CD1c-positive myeloid dendritic cell (primary cell): ENCODE measurements around the gene CCDC112.
A peak's percentile ranks its signal among the peaks of the same experiment; 100 is the strongest.
"Not testable (repeated sequence)": the region's sequence is repeated elsewhere in the genome, so short reads cannot be mapped to it uniquely, and the experiment has no call there.

Experiments
- DNase-seq: peaks from one replicate; pipeline ENCODE4 v3.0.0-alpha.2; 2016; ENCODE audit errors: extremely low spot score

The CCDC112 gene

DNA sequence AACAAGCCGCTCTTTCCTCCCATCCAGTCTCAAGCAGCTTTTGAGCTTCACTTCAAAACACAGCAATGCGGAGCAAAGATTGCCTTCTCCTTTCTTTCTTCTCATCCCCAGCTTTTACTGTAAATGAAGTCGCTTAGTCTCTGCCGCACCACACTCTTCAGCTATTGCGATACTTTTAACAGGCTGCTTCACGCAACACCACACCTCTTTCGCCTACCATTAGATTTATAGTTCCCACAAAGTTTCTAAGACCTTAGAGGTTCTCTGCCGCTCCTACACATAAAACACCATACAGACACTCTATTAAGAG lies 34.5 kb downstream of the CCDC112 start:
- no peak for DNase-seq

DNA sequence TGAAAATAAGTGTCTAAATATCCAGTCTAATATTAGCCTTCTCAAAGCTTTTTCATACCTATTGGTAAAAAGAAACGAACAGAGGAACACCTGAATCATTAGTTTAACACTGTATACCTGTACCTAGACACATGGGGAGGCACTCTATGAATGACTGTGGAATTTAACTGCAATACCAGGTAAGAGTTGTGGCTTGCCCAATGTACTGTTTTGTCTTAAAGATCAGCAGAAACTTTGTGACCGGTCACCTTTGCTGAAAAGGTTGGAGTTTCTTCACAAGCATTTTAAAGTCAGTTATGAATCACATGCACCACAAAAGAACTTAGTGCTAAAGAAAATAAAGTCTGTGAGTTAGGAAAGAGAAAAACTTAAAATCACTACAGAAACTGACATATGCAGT lies 36.2 kb downstream of the CCDC112 start:
- DNase-seq, result no peak

DNA sequence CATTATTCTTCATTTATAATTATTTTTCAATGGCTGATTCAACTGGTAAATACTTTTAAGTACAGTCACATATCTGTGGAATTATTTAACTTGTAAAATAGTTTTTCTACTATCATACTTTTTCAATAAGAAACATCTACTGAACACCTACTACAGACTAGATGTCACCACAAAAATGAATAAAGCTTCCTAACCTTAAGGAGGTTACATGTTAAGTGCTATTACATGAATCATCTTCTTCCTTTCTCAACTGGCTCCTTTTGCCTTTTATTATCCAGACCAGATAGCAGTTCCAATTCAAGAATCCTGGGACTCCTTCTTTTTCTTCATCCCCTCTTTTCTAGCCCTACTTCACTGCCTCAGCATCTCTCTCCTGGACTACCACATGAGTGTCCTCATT lies 38.5 kb downstream of the CCDC112 start:
- no peak for DNase-seq

DNA sequence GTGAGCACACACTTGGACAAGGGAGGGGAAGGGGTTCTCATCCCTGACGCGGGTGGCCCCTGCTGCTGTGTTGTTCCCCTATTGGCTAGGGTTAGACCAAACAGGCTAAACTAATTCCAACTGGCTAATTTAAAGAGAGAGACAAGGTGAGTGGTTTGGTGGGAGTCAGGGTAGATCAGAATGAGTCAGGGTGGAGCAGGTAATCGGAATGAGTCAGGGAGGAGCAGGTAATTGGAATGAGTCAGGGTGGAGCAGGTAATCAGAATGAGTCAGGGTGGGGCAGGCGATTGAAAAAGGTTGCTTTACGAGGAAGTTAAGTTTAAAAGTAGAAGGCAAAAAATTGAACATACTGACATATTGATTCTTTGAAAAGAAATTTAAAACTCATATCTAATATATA lies 47.1 kb downstream of the CCDC112 start:
- DNase-seq, result not testable (repeated sequence)

DNA sequence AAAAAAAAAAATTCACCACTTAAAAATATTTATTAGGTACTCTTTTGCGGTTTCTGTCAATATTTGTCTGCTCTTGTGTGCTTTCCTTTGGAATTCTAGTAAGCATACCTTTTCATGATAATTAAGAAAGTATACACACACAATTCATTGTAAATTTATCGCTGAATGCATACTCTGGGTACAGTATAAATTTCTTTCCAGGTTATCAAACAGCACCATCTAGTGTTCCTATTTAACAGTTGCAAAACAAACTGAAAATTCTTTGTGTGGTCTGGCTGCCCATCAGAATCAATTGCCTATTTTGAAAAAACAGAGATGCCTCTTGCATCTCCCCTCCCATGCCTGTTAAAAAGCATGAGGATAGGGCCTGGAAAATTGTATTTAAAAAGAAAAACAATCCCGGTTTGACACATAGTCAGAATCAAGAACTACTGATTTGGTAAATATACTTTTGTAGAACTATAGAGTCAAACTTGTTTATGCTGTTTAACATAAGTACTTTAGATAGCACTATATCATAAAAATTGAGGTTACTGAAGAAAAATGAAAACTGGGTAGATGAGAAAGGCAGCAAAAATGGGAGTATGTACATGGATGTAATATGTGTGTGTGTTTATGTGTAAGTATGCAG lies 50.0 kb downstream of the CCDC112 start:
- peak; percentile 68 for DNase-seq

DNA sequence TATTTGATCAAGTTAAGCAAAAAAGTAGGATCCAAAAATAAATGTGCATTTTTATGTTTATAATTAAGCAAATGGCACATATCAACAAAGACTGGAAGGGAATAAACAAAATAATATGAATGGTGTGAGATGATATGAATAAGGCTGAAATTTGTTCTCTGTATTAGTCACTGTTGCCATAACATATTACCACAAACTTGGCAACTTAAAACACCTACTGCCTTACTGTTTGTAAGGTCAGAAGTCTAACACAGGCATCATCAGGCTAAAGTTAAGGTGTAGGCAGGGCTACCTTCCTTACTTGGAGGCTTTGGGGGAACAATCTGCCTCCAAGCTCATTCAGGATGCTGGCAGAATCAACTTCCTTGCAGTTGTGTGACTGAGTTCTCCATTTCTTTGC lies 53.0 kb downstream of the CCDC112 start:
- DNase-seq, result no peak

DNA sequence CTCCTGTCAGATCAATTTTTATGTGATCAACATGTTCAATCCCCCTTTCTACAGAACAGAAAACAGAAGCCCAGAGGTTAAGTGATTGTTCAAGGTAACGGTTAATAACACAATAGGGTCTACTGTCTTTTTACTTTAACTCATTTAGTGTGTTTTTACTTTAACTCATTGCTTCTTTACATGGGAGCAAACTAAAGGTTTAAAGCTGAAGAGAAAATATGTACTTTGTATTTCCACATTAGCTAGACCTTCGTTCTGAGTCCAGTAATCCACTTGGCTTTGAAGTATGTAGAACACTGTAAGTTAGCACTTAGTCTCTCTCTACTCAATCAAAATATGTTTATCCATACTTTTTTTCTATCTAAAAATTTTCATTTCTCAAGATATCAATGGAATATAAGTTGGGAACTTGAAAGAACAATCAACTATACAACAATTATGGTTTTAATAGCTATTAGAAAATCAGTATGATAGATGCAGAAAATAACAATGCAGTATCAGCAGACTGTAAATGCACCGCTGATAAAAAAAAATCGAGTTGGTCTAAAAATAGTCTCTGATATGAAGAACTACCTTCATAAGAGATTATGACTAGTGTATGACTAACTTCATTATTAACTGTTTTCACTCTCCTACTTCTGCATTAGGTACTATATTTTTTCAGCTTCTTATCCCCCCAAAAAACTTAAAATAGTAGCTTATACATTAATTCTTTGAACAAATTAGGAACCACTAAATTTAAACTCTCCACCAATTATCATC lies 54.4 kb downstream of the CCDC112 start:
- DNase-seq, result no peak

DNA sequence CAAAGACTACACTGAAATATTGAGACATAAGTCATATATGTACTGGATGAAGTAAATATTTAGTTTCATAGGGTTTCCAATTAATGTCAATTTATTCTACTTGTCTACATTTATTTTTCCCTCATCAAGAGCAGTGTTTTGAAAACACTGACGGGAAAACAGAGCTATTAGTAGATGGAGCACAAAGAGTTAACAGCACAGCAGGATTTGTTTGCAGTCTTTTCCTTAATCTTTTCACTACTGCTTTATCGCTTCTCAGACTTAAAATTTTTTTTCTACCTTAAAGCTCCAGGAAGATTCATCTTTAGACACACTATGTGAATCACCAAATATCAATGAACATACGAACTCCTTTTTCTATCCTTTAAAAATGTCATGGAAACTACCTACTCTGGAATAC lies 59.4 kb downstream of the CCDC112 start:
- DNase-seq, result no peak

DNA sequence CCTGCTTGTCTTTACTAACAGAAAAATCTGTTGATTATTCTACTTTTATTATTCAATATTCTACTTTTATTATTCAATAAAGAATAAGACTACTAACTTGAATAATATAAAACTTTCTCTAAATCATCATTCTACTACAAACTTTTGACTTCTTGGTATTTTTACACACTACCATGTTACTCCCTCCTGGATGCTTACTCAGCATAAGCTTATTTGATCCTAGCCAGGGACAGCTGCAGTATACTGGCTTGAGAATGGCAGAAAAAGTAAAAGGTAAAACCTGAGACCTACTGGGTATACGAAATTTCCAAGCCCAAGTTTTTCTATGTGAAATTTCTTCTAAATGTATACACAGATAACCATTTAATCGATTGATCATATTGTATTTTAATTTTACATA lies 59.9 kb downstream of the CCDC112 start:
- no peak for DNase-seq

DNA sequence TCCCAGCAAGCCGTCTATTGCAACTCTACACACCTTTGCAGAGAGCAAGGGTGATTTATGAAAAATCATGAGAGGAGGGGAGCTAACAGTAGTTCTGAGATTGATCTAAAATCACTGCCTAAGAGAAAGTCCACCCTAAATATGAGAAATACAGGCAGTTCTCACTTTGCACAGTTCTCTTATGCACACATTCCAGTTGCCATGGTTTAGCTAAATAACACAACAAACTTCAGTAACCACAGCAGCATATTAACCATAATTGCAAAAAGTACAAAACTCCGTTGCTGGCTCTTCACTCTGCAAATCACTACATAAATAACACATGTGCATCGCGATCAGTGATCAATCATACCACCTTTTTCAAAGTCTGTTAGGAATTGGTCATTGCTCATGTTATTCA lies 64.9 kb downstream of the CCDC112 start:
- no peak for DNase-seq

DNA sequence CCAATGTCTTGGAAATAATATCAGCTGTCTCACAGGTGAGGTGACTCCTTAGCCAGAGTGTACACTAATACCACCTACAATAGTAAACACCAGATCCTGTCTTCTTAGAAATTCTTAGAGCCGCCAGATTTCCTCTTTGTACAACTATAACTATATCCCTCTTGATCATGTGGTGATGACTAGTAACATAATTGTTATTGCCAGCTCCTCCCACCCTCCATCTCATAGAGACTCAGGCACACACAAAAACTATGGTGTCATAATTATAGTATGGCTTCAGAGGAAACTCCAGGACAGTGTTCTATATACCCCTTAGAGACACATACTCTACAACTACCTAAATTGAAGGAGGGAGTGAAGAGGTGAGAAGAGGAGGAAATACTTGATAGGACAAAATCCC lies 66.8 kb downstream of the CCDC112 start:
- DNase-seq, result no peak

DNA sequence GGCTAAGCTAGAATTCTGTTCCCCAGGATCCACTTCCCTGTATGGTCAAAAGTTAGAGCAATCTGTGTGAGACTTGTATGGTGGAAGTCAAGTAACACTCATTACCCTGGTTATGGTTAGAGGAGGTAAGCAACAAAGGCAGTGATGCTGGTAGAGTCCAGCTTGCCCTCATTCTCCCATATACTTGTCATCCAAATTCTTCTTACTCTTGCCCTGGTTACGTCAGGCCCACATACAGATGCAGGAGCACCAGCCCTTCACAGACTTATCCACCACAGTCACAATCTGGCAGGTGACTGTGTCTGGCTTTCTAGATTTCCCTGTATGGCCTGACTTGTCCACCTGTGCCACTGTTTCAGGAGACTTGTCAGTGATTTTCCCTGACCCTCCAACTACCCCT lies 69.2 kb downstream of the CCDC112 start:
- DNase-seq, result no peak
